ENCODE measurements around the gene RPS15. TPM values are rescaled to one million over a fixed set of nuclear protein-coding genes. Genes with fewer than 3 reads are reported as not detected.

The RPS15 gene
- polyA plus RNA-seq, 1 of the 3 experiments (the other 2 are of a cell fraction) = 3,749 TPM

- Histone ChIP-seq H3K36me3 (replicated peaks in 1 of 2; ENCODE audit: control insufficient read depth in 1 of 2, insufficient read depth in 2 of 2, low read length in 1 of 2) (peaks cover 0 to 81% of the 10 kb centered on the region in 2 experiments), H3K79me2 (ENCODE audit: insufficient read depth) (peaks cover 21% of the 10 kb centered on the region)
These were observed 9.3 kb upstream of the RPS15 start for GRCh38 chr19:1428738-1429391.

GRCh38 chr19:1429750-1430149 lies 8.4 kb upstream of the RPS15 start:
- H3K9ac ChIP-seq = no peak overlapping the region
- no peak overlapping the region for H3K27ac ChIP-seq (ENCODE audit: low read depth in 2 of 2, low read length in 1 of 2)
- no peak overlapping the region for H3K4me2 ChIP-seq
- H3K4me3 ChIP-seq (ENCODE audit: low read depth in 2 of 2, low read length in 1 of 2) = no peak overlapping the region
- no peaks in the 10 kb centered on the region; a peak in 1 of 4 replicates for H3K4me1 ChIP-seq (ENCODE audit: control insufficient read depth in 1 of 2, insufficient read depth in 2 of 2, low read depth in 1 of 2, low read length in 1 of 2)
- no peaks in the 10 kb centered on the region for H3F3A ChIP-seq (replicated peaks; ENCODE audit: insufficient read depth)
- H3K9me2 ChIP-seq = no peaks in the 10 kb centered on the region
- peaks cover 21% of the 10 kb centered on the region; the same call in 1 of the 2 replicates for H4K20me1 ChIP-seq (ENCODE audit: insufficient read depth)
- H3K27me3 ChIP-seq (ENCODE audit: insufficient read depth) = no peaks in the 10 kb centered on the region
- H2AFZ ChIP-seq (ENCODE audit: low read depth) = no peak overlapping the region
- 92% methylated on average over 11 of the region's 14 CpGs for WGBS (ENCODE audit: low lambda C conversion rate)
- peaks cover 0 to 84% of the 10 kb centered on the region in 2 experiments for H3K36me3 ChIP-seq (replicated peaks in 1 of 2; ENCODE audit: control insufficient read depth in 1 of 2, insufficient read depth in 2 of 2, low read length in 1 of 2)
- no peak for TF ChIP-seq FOXJ3 (CRISPR knock-in tag; IDR thresholded peaks at IDR 0.05)
- TF ChIP-seq ELF1 (IDR thresholded peaks at IDR 0.05) = no peak
- no peak for TF ChIP-seq POLR2AphosphoS5 (IDR thresholded peaks at IDR 0.05; ENCODE audit: low read depth, low read length)
- no peak for TF ChIP-seq EP300 (IDR thresholded peaks at IDR 0.05; ENCODE audit: borderline replicate concordance in 1 of 2, low read depth in 1 of 2, low read length in 1 of 2)
- no peak for TF ChIP-seq YY1 (IDR thresholded peaks at IDR 0.05; ENCODE audit: low read depth)
- no peak for TF ChIP-seq RCOR1 (IDR thresholded peaks at IDR 0.05; ENCODE audit: low read length)
- TF ChIP-seq MXI1 (IDR thresholded peaks at IDR 0.05; ENCODE audit: low read depth, low read length) = no peak
- no peak for TF ChIP-seq GABPA (IDR thresholded peaks at IDR 0.05; ENCODE audit: low read depth)
- TF ChIP-seq, protein P1, sequence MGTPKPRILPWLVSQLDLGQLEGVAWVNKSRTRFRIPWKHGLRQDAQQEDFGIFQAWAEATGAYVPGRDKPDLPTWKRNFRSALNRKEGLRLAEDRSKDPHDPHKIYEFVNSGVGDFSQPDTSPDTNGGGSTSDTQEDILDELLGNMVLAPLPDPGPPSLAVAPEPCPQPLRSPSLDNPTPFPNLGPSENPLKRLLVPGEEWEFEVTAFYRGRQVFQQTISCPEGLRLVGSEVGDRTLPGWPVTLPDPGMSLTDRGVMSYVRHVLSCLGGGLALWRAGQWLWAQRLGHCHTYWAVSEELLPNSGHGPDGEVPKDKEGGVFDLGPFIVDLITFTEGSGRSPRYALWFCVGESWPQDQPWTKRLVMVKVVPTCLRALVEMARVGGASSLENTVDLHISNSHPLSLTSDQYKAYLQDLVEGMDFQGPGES (IDR thresholded peaks at IDR 0.05; ENCODE audit: low read depth, low read length) = no peak
- TF ChIP-seq SMC3 (IDR thresholded peaks at IDR 0.05; ENCODE audit: low read depth, low read length) = no peak
- TF ChIP-seq USF2 (IDR thresholded peaks at IDR 0.05; ENCODE audit: borderline replicate concordance, low read depth, low read length) = no peak
- TF ChIP-seq NRF1 (IDR thresholded peaks at IDR 0.05; ENCODE audit: low read depth, low read length) = no peak
- TF ChIP-seq GATA2 (CRISPR knock-in tag; IDR thresholded peaks at IDR 0.05) = no peak
- H3K79me2 ChIP-seq (ENCODE audit: insufficient read depth) = peaks cover 21% of the 10 kb centered on the region
- ChIA-PET POLR2A (no interaction called here), CTCF (interaction anchor here (1.2 kb wide), 1 partner anchor 8 kb away, joined by 5 read pairs; no protein-coding TSS in a partner anchor)
- DNase-seq = no peak
- no peaks in the 10 kb centered on the region for H3K9me3 ChIP-seq

More at GRCh38 chr19:1428738-1429391, 9.3 kb upstream of the RPS15 start:
- Histone ChIP-seq H3K4me1 (ENCODE audit: control insufficient read depth in 1 of 2, insufficient read depth in 2 of 2, low read depth in 1 of 2, low read length in 1 of 2) (no peaks in the 10 kb centered on the region; a peak in 1 of 4 replicates), H3F3A (replicated peaks; ENCODE audit: insufficient read depth) (no peaks in the 10 kb centered on the region), H3K9me2 (no peaks in the 10 kb centered on the region), H3K9me3 (no peaks in the 10 kb centered on the region), H3K27ac (ENCODE audit: low read depth in 2 of 2, low read length in 1 of 2) (no peak overlapping the region), H3K4me3 (ENCODE audit: low read depth in 2 of 2, low read length in 1 of 2) (no peak overlapping the region), H3K27me3 (ENCODE audit: insufficient read depth) (no peaks in the 10 kb centered on the region), H4K20me1 (ENCODE audit: insufficient read depth) (peaks cover 21% of the 10 kb centered on the region; the same call in 1 of the 2 replicates), H3K4me2 (no peak overlapping the region), H3K9ac (no peak overlapping the region), H2AFZ (ENCODE audit: low read depth) (no peak overlapping the region)
- ChIA-PET CTCF (interaction anchor here (1.2 kb wide), 1 partner anchor 9 kb away, joined by 5 read pairs; no protein-coding TSS in a partner anchor), POLR2A (no interaction called here)
- WGBS (ENCODE audit: low lambda C conversion rate) = 92% methylated on average over 10 of the region's 41 CpGs
- TF ChIP-seq USF2 (IDR thresholded peaks at IDR 0.05; ENCODE audit: borderline replicate concordance, low read depth, low read length) (no peak), REST (IDR thresholded peaks at IDR 0.05; ENCODE audit: low read depth, low read length) (no peak)
- DNase-seq = no peak

Data from SK-N-SH (cell line).